ENCODE data around the gene NCKAP5.

Gene NCKAP5

GRCh38 chr2:133412694-133413093 is 155.6 kb downstream of the NCKAP5 start:
- H3K27ac ChIP-seq (replicated peaks): no peak overlapping the region
- no peaks in the 10 kb centered on the region for H3K27me3 ChIP-seq (ENCODE audit: insufficient read depth, poor library complexity, severe bottlenecking)
- no peak overlapping the region for H3K4me3 ChIP-seq (replicated peaks; ENCODE audit: insufficient read depth, low read length)
- TF ChIP-seq SPI1 (IDR thresholded peaks at IDR 0.05; ENCODE audit: borderline replicate concordance, low read depth): no peak
- no peak for TF ChIP-seq POLR2AphosphoS5 (IDR thresholded peaks at IDR 0.05; ENCODE audit: low read depth)
- TF ChIP-seq REST (IDR thresholded peaks at IDR 0.05; ENCODE audit: insufficient replicate concordance, low read depth): no peak
- TF ChIP-seq CTCF (IDR thresholded peaks at IDR 0.05; ENCODE audit: insufficient read depth, low read length): no peak
- TF ChIP-seq GABPA (IDR thresholded peaks at IDR 0.05; ENCODE audit: low read depth): no peak
- DNase-seq (ENCODE audit: low read depth in 1 of 2, low spot score in 1 of 2): no peak

GRCh38 chr2:133411857-133412256 is 156.4 kb downstream of the NCKAP5 start:
- Histone ChIP-seq H3K27me3 (ENCODE audit: insufficient read depth, poor library complexity, severe bottlenecking) (no peaks in the 10 kb centered on the region), H3K4me3 (replicated peaks; ENCODE audit: insufficient read depth, low read length) (no peak overlapping the region), H3K27ac (replicated peaks) (no peak overlapping the region)
- no peak for DNase-seq (ENCODE audit: low read depth in 1 of 2, low spot score in 1 of 2)
- no peak for TF ChIP-seq CTCF (IDR thresholded peaks at IDR 0.05; ENCODE audit: insufficient read depth, low read length)
- TF ChIP-seq POLR2AphosphoS5 (IDR thresholded peaks at IDR 0.05; ENCODE audit: low read depth): no peak
- no peak for TF ChIP-seq GABPA (IDR thresholded peaks at IDR 0.05; ENCODE audit: low read depth)
- TF ChIP-seq SPI1 (IDR thresholded peaks at IDR 0.05; ENCODE audit: borderline replicate concordance, low read depth): no peak
- no peak for TF ChIP-seq REST (IDR thresholded peaks at IDR 0.05; ENCODE audit: insufficient replicate concordance, low read depth)

- H3K4me3 ChIP-seq (replicated peaks; ENCODE audit: insufficient read depth, low read length): no peak overlapping the region
- no peaks in the 10 kb centered on the region for H3K27me3 ChIP-seq (ENCODE audit: insufficient read depth, poor library complexity, severe bottlenecking)
- TF ChIP-seq REST (IDR thresholded peaks at IDR 0.05; ENCODE audit: insufficient replicate concordance, low read depth): no peak
- TF ChIP-seq SPI1 (IDR thresholded peaks at IDR 0.05; ENCODE audit: borderline replicate concordance, low read depth): no peak
- TF ChIP-seq POLR2AphosphoS5 (IDR thresholded peaks at IDR 0.05; ENCODE audit: low read depth): no peak
- no peak for TF ChIP-seq GABPA (IDR thresholded peaks at IDR 0.05; ENCODE audit: low read depth)
- no peak for TF ChIP-seq CTCF (IDR thresholded peaks at IDR 0.05; ENCODE audit: insufficient read depth, low read length)
- no peak overlapping the region for H3K27ac ChIP-seq (replicated peaks)
- DNase-seq (ENCODE audit: low read depth in 1 of 2, low spot score in 1 of 2): no peak
Observed at GRCh38 chr2:133411101-133411500, 157.2 kb downstream of the NCKAP5 start.

Data from HL-60 (cell line).